ENCODE results near the gene SSR1. TPM values are rescaled to one million over a fixed set of nuclear protein-coding genes. Genes with fewer than 3 reads are reported as not detected.
A peak's percentile ranks its signal among the peaks of the same experiment; 100 is the strongest.

Gene SSR1
- total RNA-seq, 1 donor from 2014 or later: 115 TPM

GRCh38 chr6:7262746-7263518 is 50.1 kb downstream of the SSR1 start:
- no peak for DNase-seq (ENCODE audit: low read depth)
- H3K36me3 ChIP-seq (ENCODE audit: control insufficient read depth, insufficient read depth, low read length): no peaks in the 10 kb centered on the region
- H3K27me3 ChIP-seq (ENCODE audit: control insufficient read depth, insufficient read depth, low read length): no peaks in the 10 kb centered on the region
- TF ChIP-seq CTCF (IDR thresholded peaks at IDR 0.05; ENCODE audit: insufficient read depth, low read length, poor library complexity, severe bottlenecking): no peak
- H3K4me3 ChIP-seq (ENCODE audit: low read depth, low read length): no peak overlapping the region

- no peak for TF ChIP-seq CTCF (IDR thresholded peaks at IDR 0.05; ENCODE audit: insufficient read depth, low read length, poor library complexity, severe bottlenecking)
- no peak for DNase-seq (ENCODE audit: low read depth)
- no peaks in the 10 kb centered on the region for H3K36me3 ChIP-seq (ENCODE audit: control insufficient read depth, insufficient read depth, low read length)
- no peaks in the 10 kb centered on the region for H3K27me3 ChIP-seq (ENCODE audit: control insufficient read depth, insufficient read depth, low read length)
- peak overlapping the region; percentile 52 for H3K4me3 ChIP-seq (ENCODE audit: low read depth, low read length)
These were observed 51.0 kb downstream of the SSR1 start for GRCh38 chr6:7261852-7262461.

- Histone ChIP-seq H3K4me3 (ENCODE audit: low read depth, low read length) (peak overlapping the region; percentile 52), H3K36me3 (ENCODE audit: control insufficient read depth, insufficient read depth, low read length) (no peaks in the 10 kb centered on the region), H3K27me3 (ENCODE audit: control insufficient read depth, insufficient read depth, low read length) (no peaks in the 10 kb centered on the region)
- no peak for TF ChIP-seq CTCF (IDR thresholded peaks at IDR 0.05; ENCODE audit: insufficient read depth, low read length, poor library complexity, severe bottlenecking)
- peak; percentile 79 for DNase-seq (ENCODE audit: low read depth)
These were observed 51.8 kb downstream of the SSR1 start for GRCh38 chr6:7261032-7261841.

- no peak for TF ChIP-seq CTCF (IDR thresholded peaks at IDR 0.05; ENCODE audit: insufficient read depth, low read length, poor library complexity, severe bottlenecking)
- Histone ChIP-seq H3K27me3 (ENCODE audit: control insufficient read depth, insufficient read depth, low read length) (no peaks in the 10 kb centered on the region), H3K36me3 (ENCODE audit: control insufficient read depth, insufficient read depth, low read length) (no peaks in the 10 kb centered on the region), H3K4me3 (ENCODE audit: low read depth, low read length) (peak overlapping the region; percentile 52)
- no peak for DNase-seq (ENCODE audit: low read depth)
These were observed 52.5 kb downstream of the SSR1 start for GRCh38 chr6:7260291-7261031.

GRCh38 chr6:7258231-7258763 is 54.7 kb downstream of the SSR1 start:
- Histone ChIP-seq H3K36me3 (ENCODE audit: control insufficient read depth, insufficient read depth, low read length) (no peaks in the 10 kb centered on the region), H3K27me3 (ENCODE audit: control insufficient read depth, insufficient read depth, low read length) (no peaks in the 10 kb centered on the region), H3K4me3 (ENCODE audit: low read depth, low read length) (no peak overlapping the region)
- TF ChIP-seq CTCF (IDR thresholded peaks at IDR 0.05; ENCODE audit: insufficient read depth, low read length, poor library complexity, severe bottlenecking): no peak
- DNase-seq (ENCODE audit: low read depth): no peak

Measured in kidney epithelial cell (primary cell).